GM06990 (cell line): ENCODE data around the gene GJC1.

Source experiments
- DNase-seq: peaks from one replicate; pipeline ENCODE4 v3.0.0-alpha.2; 2011; ENCODE audit not compliant: insufficient read length; ENCODE audit errors: extremely low read depth
- H3K27me3 ChIP-seq: replicated peaks from 2 replicates; pipeline ENCODE4 v1.6.0; 2011; ENCODE audit warnings: low read length; ENCODE audit not compliant: control insufficient read depth, insufficient read depth
- H3K36me3 ChIP-seq: 2 replicates; pipeline ENCODE4 v1.5.1; 2011; ENCODE audit warnings: low read length; ENCODE audit not compliant: control insufficient read depth, insufficient read depth
- H3K4me3 ChIP-seq: replicated peaks from 2 replicates; pipeline ENCODE4 v1.5.1; 2011; ENCODE audit warnings: low read depth, mild to moderate bottlenecking, control low read depth, low read length
- TF ChIP-seq, protein P1 (sequence below): IDR thresholded peaks from 2 replicates; pipeline ENCODE4 v1.5.1; 2011; ENCODE audit warnings: low read length, control low read depth, mild to moderate bottlenecking, inconsistent platforms; ENCODE audit not compliant: insufficient read depth, poor library complexity, severe bottlenecking

The GJC1 gene

DNA sequence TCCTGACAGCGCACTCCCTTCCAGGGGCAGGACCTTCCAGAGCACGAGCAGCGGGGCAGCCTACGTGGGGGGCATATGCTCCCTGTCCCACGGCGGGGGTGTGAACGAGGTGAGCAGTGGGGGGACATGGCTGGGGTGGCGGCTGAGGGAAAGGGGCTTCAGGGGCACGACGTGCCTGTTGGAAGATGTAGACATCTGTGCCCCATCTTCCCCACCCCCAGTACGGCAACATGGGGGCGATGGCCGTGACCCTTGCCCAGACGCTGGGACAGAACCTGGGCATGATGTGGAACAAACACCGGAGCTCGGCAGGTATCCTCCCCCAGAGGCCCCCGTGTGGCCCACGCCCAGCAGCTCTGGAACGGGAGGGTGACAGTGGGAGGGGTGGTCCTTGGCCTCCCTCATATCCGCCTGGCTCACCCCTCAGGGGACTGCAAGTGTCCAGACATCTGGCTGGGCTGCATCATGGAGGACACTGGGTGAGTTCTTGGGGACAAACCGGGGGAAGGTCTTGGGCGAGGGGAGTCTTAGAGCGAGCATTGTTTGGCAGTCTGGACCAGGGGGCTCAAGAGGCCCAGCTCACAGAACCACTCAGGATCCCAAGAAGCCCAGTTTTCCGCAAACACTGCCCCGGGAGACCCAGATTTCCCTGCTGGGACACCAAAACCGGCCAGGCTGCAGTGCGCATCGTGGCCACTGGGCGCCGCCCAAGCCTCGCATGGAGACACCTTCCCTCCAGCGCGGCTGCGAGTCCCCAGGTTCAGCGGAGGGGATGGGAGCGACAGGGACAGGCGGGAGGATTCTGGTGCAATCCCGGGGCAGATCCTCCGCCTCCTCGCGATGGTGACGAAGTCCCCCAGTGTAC lies 55.6 kb downstream of the GJC1 start:
- Histone ChIP-seq H3K27me3 (peaks cover 2% of the 10 kb centered on the region; the same call in 1 of the 2 replicates), H3K4me3 (peak overlapping the region; percentile 72), H3K36me3 (no peaks in the 10 kb centered on the region)
- DNase-seq = peak; percentile 84
- TF ChIP-seq, protein P1, sequence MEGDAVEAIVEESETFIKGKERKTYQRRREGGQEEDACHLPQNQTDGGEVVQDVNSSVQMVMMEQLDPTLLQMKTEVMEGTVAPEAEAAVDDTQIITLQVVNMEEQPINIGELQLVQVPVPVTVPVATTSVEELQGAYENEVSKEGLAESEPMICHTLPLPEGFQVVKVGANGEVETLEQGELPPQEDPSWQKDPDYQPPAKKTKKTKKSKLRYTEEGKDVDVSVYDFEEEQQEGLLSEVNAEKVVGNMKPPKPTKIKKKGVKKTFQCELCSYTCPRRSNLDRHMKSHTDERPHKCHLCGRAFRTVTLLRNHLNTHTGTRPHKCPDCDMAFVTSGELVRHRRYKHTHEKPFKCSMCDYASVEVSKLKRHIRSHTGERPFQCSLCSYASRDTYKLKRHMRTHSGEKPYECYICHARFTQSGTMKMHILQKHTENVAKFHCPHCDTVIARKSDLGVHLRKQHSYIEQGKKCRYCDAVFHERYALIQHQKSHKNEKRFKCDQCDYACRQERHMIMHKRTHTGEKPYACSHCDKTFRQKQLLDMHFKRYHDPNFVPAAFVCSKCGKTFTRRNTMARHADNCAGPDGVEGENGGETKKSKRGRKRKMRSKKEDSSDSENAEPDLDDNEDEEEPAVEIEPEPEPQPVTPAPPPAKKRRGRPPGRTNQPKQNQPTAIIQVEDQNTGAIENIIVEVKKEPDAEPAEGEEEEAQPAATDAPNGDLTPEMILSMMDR = peak; percentile 99

DNA sequence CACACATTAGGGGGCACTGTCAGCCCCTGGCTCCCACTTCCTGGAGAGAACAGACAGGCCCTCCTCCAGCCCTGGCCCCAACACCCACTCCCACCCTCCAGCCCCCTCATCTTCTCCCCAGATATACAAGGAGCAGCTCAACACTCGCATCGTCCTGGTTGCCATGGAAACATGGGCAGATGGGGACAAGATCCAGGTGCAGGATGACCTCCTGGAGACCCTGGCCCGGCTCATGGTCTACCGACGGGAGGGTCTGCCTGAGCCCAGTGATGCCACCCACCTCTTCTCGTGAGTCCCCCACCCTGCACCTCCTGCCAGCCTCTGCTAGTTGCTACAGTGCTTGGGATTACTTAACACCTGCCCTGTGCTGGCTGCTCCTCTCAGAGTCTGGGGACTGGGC lies 56.9 kb downstream of the GJC1 start:
- no peaks in the 10 kb centered on the region for H3K36me3 ChIP-seq
- DNase-seq = no peak
- TF ChIP-seq, protein P1 = no peak
- H3K4me3 ChIP-seq = no peak overlapping the region
- H3K27me3 ChIP-seq = peaks cover 2% of the 10 kb centered on the region; the same call in 1 of the 2 replicates

DNA sequence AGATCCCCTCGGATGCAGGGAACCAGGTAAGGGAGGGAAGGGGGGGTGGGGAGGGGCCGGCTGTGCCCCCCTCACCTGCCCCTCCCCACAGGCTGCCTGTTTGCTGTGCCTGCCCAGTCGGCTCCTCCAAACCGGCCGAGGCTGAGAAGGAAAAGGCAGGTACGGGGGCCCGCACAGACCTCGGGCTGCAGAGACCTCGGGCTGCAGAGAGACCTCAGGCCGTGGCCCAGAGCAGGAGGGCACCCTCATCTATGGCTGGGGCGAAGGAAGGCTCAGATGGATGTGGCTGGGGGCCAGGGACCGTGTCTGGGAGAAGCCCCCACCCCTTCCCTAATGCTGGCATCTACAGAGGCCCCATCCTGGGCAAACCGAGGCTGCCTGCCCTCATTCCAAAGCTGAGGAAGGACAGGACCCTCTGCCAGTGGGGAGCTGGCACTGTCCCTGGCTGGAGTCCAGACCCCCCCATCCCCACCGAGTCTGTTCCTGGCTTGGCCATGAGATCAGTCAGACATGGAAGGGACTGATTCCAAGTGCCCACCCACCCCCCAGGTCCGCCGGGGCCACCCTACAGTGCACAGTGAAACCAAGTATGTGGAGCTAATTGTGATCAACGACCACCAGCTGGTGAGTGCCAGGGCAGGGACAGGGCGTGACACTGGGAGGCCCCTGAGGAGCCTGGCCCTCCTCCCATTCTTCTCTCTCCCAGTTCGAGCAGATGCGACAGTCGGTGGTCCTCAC lies 57.6 kb downstream of the GJC1 start:
- no peak overlapping the region for H3K4me3 ChIP-seq
- DNase-seq = no peak
- TF ChIP-seq, protein P1 = no peak
- H3K36me3 ChIP-seq = no peaks in the 10 kb centered on the region
- H3K27me3 ChIP-seq = peaks cover 2% of the 10 kb centered on the region; the same call in 1 of the 2 replicates

DNA sequence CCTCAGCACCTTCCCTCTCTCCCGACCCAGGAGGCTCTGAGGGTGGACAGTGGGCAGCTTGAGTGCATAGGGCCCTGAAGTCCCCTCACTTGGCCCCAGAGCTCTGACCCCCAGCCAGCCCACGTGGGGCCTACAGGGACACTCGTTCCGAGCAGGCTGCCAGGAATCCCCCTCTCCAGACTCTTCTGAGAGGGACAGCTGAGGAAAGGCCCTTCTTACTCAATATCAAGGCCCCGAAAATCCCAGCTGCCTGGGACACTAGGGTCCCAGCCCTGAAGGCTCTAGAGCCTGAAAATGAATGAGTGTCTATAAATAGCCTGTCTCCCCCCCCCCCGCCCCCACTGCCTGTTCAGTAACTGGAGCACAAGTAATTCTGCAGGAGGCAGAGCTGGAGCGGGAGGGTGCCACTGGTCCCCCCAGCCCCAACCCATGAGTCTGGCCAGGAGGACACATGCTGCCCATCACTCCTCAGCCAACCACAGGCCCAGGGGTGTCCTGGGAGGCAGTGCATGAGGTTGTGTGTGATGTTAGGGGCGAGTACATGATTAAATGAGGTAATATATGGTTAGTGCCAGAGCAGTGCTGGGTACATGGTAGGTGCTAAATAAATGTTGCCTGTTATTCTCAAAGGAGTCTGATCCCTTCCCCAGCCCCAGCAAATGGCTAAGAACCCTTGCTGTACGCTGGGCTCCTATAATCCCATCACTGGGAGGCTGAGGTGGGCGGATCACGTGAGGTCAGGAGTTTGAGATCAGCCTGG lies 59.7 kb downstream of the GJC1 start:
- Histone ChIP-seq H3K27me3 (peaks cover 2% of the 10 kb centered on the region; the same call in 1 of the 2 replicates), H3K36me3 (no peaks in the 10 kb centered on the region), H3K4me3 (no peak overlapping the region)
- TF ChIP-seq, protein P1 = no peak
- no peak for DNase-seq

DNA sequence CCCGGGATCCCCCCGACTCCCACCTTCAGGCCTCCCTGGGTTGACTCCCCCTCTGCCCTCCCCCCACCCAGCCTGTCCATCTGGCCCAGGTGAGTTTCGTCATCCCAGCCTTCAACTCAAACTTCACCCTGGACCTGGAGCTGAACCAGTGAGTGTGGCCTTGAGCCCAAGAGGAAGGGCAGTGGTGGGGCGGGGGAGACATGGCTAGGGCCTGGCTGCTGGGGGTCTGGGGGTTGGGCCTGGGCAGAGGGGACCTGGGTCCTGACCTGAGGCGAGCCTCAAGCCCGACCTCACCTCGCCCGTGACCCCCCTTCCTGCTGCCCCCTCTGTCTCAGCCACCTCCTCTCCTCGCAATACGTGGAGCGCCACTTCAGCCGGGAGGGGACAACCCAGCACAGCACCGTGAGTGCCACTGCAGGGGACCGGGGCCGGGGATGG lies 60.4 kb downstream of the GJC1 start:
- H3K27me3 ChIP-seq = peaks cover 2% of the 10 kb centered on the region
- DNase-seq = no peak
- no peaks in the 10 kb centered on the region for H3K36me3 ChIP-seq
- no peak overlapping the region for H3K4me3 ChIP-seq
- TF ChIP-seq, protein P1 = no peak
